Mesendoderm (in vitro differentiated cells): ENCODE data around the gene TXNRD2.

Experiments
- DNase-seq: peaks from one replicate; pipeline ENCODE4 v3.0.0; 2013
- H2AK5ac ChIP-seq: 2 replicates; pipeline ENCODE4 v1.6.1; 2013; ENCODE audit warnings: low read length, inconsistent platforms
- H2BK120ac ChIP-seq: 2 replicates; pipeline ENCODE4 v1.6.1; 2013; ENCODE audit warnings: low read depth, mild to moderate bottlenecking, low read length, moderate library complexity, mixed read lengths
- H2BK15ac ChIP-seq: replicated peaks from 2 replicates; pipeline ENCODE4 v1.6.1; 2013; ENCODE audit warnings: low read depth, mild to moderate bottlenecking, moderate library complexity
- H2BK5ac ChIP-seq: 2 replicates; pipeline ENCODE4 v1.6.1; 2013; ENCODE audit warnings: low read length, inconsistent platforms
- H3K18ac ChIP-seq: 2 replicates; pipeline ENCODE4 v1.6.1; 2013; ENCODE audit warnings: mild to moderate bottlenecking, low read length, mixed read lengths
- H3K23ac ChIP-seq: one replicate; pipeline ENCODE4 v1.6.1; 2013; ENCODE audit warnings: low read length
- H3K27ac ChIP-seq: 2 replicates; pipeline ENCODE4 v1.5.1; 2013; ENCODE audit warnings: low read depth, mild to moderate bottlenecking, inconsistent platforms, low read length, moderate library complexity
- H3K27me3 ChIP-seq: 2 replicates; pipeline ENCODE4 v1.6.1; 2013; ENCODE audit warnings: low read length, control low read depth, mild to moderate bottlenecking, inconsistent platforms; ENCODE audit not compliant: insufficient read depth, poor library complexity
- H3K36me3 ChIP-seq: 2 replicates; pipeline ENCODE4 v1.6.1; 2013; ENCODE audit warnings: low read length, inconsistent platforms; ENCODE audit not compliant: control insufficient read depth, insufficient read depth
- H3K4ac ChIP-seq: one replicate; pipeline ENCODE4 v1.6.1; 2013; ENCODE audit warnings: low read depth, mild to moderate bottlenecking, low read length, moderate library complexity
- H3K4me1 ChIP-seq: 2 replicates; pipeline ENCODE4 v1.6.1; 2013; ENCODE audit warnings: low read depth, low read length, inconsistent platforms; ENCODE audit not compliant: control insufficient read depth
- H3K4me2 ChIP-seq: 2 replicates; pipeline ENCODE4 v1.6.1; 2013; ENCODE audit warnings: low read length
- H3K4me3 ChIP-seq: 2 replicates; pipeline ENCODE4 v1.5.1; 2013; ENCODE audit warnings: mild to moderate bottlenecking, low read length
- H3K56ac ChIP-seq: one replicate; pipeline ENCODE4 v1.6.1; 2013; ENCODE audit warnings: low read length
- H3K79me1 ChIP-seq: 2 replicates; pipeline ENCODE4 v1.6.1; 2013; ENCODE audit warnings: low read length, inconsistent platforms
- H3K79me2 ChIP-seq: 2 replicates; pipeline ENCODE4 v1.6.1; 2013; ENCODE audit warnings: mild to moderate bottlenecking, low read length; ENCODE audit not compliant: control insufficient read depth, insufficient read depth
- H3K9ac ChIP-seq: 2 replicates; pipeline ENCODE4 v1.6.1; 2013; ENCODE audit warnings: low read length, inconsistent platforms
- H4K5ac ChIP-seq: one replicate; pipeline ENCODE4 v1.6.1; 2013; ENCODE audit warnings: low read length
- H4K8ac ChIP-seq: one replicate; pipeline ENCODE4 v1.6.1; 2013; ENCODE audit warnings: low read depth, mild to moderate bottlenecking, control low read depth, low read length, moderate library complexity
- WGBS: extraction: QIAGEN DNeasy Blood & Tissue Kit; methylation state at CpG from one replicate; pipeline ENCODE4 v1.1.7; 2013; ENCODE audit warnings: low lambda C conversion rate, missing lambda C conversion rate; ENCODE audit not compliant: insufficient coverage; ENCODE audit errors: extremely low coverage; 5-methylcytosine and 5-hydroxymethylcytosine counted together

The TXNRD2 gene

DNA sequence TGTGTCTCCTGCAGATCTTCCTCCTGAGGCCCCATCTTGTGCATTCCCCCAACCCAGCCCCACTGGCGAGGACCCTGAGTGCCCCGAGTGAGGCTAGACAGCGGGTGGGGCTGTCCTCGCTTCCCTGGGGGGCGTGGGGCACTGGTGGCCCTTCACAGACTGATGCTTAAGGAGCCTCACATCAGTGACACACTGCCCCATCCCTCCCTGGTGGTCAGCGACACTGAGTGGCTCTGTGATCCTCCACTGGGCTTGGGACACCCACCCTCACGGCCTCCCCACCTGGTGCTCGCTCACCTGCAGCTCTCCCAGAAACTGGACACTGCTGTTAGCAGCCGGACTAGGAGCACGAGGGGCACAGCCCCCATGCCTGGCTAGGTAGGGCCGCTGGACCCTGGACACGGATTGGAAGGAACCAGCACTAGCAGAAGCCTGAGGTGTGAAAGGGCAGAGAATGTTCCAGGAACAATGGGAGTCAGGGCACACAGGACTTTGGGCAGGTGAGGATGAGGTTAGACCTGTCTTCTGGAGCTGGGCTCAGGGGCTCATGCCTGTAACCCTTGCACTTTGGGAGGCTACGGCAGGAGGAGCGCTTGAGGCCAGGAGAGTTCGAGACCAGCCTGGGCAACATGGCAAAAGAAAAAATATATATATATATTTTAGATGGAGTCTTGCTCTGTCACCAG, 23.2 kb upstream of the TXNRD2 start:
- Histone ChIP-seq H3K23ac (no peak overlapping the region), H3K4me1 (peaks cover 5% of the 10 kb centered on the region), H3K27ac (no peak overlapping the region), H4K8ac (no peak overlapping the region), H2BK120ac (no peak overlapping the region), H3K9ac (no peak overlapping the region), H3K79me2 (no peaks in the 10 kb centered on the region), H3K79me1 (no peaks in the 10 kb centered on the region), H3K56ac (no peak overlapping the region), H2BK15ac (no peak overlapping the region), H3K4me2 (no peak overlapping the region), H3K4me3 (no peak overlapping the region), H2AK5ac (no peak overlapping the region), H3K27me3 (no peaks in the 10 kb centered on the region), H3K18ac (no peak overlapping the region), H3K36me3 (no peaks in the 10 kb centered on the region), H4K5ac (no peak overlapping the region), H3K4ac (no peak overlapping the region), H2BK5ac (no peak overlapping the region)
- no peak for DNase-seq
- no CpG with 5 or more reads among the region's 15 CpGs for WGBS

DNA sequence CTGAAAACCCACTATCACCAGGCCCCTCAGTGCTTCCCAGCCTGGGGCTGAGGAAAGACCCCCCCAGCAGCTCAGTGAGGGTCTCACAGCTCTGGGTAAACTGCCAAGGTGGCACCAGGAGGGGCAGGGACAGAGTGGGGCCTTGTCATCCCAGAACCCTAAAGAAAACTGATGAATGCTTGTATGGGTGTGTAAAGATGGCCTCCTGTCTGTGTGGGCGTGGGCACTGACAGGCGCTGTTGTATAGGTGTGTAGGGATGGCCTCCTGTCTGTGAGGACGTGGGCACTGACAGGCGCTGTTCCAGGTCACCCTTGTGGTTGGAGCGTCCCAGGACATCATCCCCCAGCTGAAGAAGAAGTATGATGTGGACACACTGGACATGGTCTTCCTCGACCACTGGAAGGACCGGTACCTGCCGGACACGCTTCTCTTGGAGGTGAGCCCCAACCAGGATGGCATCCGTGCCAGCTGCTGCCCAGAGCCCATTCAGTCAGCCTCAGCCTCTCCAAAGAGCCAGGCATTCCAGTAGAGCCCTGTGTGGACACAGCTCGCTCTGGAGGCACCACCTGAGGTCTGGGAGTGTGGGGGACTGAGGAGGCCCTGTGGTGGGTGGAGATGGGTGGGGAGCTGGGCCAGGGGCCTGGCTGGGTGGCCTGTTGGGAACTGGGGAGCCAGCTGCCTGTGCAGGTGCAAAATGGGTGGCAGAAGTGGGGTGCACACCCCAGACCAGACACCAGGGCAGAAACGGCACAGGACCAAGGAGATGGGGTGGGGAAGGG, 22.4 kb upstream of the TXNRD2 start:
- Histone ChIP-seq H3K4me3 (no peak overlapping the region), H3K36me3 (no peaks in the 10 kb centered on the region), H3K4me1 (peaks cover 9% of the 10 kb centered on the region), H3K9ac (no peak overlapping the region), H3K4me2 (no peak overlapping the region), H3K27me3 (no peaks in the 10 kb centered on the region), H3K56ac (peak overlapping the region; percentile 83), H3K18ac (no peak overlapping the region), H2BK5ac (no peak overlapping the region), H3K4ac (no peak overlapping the region), H2BK120ac (no peak overlapping the region), H3K79me2 (no peaks in the 10 kb centered on the region), H3K79me1 (no peaks in the 10 kb centered on the region), H2AK5ac (no peak overlapping the region), H2BK15ac (no peak overlapping the region), H4K5ac (no peak overlapping the region), H4K8ac (no peak overlapping the region), H3K23ac (no peak overlapping the region), H3K27ac (no peak overlapping the region)
- no CpG with 5 or more reads among the region's 12 CpGs for WGBS
- no peak for DNase-seq

DNA sequence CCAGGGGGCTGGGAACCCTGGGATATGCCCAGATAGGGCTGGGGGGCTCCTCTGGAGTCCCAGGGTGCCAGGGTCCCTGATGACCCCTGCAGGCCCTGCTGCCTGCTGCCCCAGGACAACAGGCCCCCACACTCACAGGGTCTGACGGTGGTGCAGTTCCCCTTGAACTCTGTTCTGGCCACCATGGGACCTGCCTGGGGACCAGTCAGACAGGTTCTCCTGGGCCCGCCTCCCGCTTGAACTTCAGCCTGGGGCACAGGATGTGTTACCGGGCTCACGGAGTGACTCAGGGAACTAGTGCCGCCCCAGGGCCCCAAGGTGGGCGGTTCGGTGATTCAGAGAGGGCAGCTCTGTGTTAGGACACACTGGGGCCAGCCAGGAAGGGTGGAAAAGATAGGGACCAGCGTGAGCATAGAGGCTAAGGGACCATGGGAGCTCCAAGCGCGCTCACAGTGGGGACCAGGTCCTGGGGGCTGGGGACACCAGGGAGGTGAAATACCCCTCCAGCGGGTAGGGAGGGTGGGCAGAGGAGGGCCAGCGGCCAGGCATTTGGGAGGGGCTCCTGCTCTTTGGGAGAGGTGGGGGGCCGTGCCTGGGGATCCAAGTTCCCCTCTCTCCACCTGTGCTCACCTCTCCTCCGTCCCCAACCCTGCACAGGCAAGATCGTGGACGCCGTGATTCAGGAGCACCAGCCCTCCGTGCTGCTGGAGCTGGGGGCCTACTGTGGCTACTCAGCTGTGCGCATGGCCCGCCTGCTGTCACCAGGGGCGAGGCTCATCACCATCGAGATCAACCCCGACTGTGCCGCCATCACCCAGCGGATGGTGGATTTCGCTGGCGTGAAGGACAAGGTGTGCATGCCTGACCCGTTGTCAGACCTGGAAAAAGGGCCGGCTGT, 21.5 kb upstream of the TXNRD2 start:
- H2BK120ac ChIP-seq = no peak overlapping the region
- H3K23ac ChIP-seq = peak overlapping the region; percentile 29
- H3K79me1 ChIP-seq = no peaks in the 10 kb centered on the region
- H3K79me2 ChIP-seq = no peaks in the 10 kb centered on the region
- H3K27me3 ChIP-seq = no peaks in the 10 kb centered on the region
- peak overlapping the region; percentile 49 for H2AK5ac ChIP-seq
- H3K18ac ChIP-seq = no peak overlapping the region
- no peak overlapping the region for H4K8ac ChIP-seq
- no peaks in the 10 kb centered on the region for H3K36me3 ChIP-seq
- H3K27ac ChIP-seq = no peak overlapping the region
- H3K4ac ChIP-seq = no peak overlapping the region
- no peak overlapping the region for H4K5ac ChIP-seq
- H3K56ac ChIP-seq = peak overlapping the region; percentile 83
- WGBS = no CpG with 5 or more reads among the region's 30 CpGs
- H2BK5ac ChIP-seq = peak overlapping the region; percentile 45
- H3K4me3 ChIP-seq = no peak overlapping the region
- DNase-seq = peak; percentile 96
- peak overlapping the region; percentile 63 for H3K9ac ChIP-seq
- peak overlapping the region; percentile 14 for H3K4me2 ChIP-seq
- peaks cover 9% of the 10 kb centered on the region for H3K4me1 ChIP-seq
- no peak overlapping the region for H2BK15ac ChIP-seq

DNA sequence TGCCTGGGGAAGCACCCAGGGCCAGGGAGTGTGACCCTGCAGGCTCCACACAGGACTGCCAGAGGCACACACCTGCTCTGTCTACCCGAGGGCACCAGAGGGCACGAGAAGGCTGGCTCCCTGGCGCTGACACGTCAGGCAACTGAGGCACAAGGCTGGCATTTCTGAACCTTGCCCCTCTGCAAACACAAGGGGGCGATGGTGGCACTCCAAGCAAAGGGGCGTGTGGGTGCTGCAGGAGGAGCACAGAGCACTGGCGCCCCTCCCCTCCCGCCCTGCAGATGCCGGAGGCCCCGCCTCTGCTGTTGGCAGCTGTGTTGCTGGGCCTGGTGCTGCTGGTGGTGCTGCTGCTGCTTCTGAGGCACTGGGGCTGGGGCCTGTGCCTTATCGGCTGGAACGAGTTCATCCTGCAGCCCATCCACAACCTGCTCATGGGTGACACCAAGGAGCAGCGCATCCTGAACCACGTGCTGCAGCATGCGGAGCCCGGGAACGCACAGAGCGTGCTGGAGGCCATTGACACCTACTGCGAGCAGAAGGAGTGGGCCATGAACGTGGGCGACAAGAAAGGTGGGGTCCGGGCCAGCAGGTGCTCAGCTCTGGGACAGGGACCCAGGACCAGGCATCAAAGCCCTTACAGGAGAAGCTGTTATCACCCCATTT, 20.8 kb upstream of the TXNRD2 start:
- Histone ChIP-seq H4K5ac (no peak overlapping the region), H3K27ac (no peak overlapping the region), H3K36me3 (no peaks in the 10 kb centered on the region), H3K79me2 (no peaks in the 10 kb centered on the region), H2AK5ac (no peak overlapping the region), H3K27me3 (no peaks in the 10 kb centered on the region), H3K23ac (no peak overlapping the region), H3K56ac (peak overlapping the region; percentile 47), H2BK120ac (no peak overlapping the region), H3K18ac (no peak overlapping the region), H3K4me1 (peaks cover 9% of the 10 kb centered on the region), H3K79me1 (no peaks in the 10 kb centered on the region), H3K4me3 (no peak overlapping the region), H4K8ac (no peak overlapping the region), H2BK5ac (no peak overlapping the region), H2BK15ac (no peak overlapping the region), H3K4me2 (peak overlapping the region; percentile 5), H3K4ac (no peak overlapping the region), H3K9ac (peak overlapping the region; percentile 63)
- peak; percentile 96 for DNase-seq
- no CpG with 5 or more reads among the region's 22 CpGs for WGBS

DNA sequence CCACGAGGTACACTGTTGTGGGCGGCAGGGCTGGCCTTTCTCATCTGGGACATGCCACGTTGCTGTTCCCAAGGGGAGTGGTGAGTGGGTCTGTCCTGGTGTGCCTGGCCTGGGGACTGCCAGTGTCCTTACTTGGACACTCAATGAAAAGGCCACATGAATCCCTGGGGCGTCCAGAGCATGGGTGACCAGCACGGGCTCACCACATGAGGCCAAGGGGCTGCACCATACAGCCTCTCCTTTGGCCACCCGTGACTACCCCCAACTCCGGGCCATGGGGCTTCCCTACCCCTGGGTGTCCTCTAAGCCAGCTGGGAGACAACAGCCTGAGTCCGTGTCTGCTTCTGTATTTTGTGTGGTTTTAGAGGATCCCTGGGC, 20.2 kb upstream of the TXNRD2 start:
- H3K9ac ChIP-seq = no peak overlapping the region
- H3K27me3 ChIP-seq = no peaks in the 10 kb centered on the region
- H3K4me2 ChIP-seq = no peak overlapping the region
- no peaks in the 10 kb centered on the region for H3K79me1 ChIP-seq
- no peak for DNase-seq
- no peak overlapping the region for H4K5ac ChIP-seq
- H2AK5ac ChIP-seq = no peak overlapping the region
- H2BK15ac ChIP-seq = no peak overlapping the region
- no peak overlapping the region for H3K18ac ChIP-seq
- no peak overlapping the region for H3K56ac ChIP-seq
- no peak overlapping the region for H3K4ac ChIP-seq
- H3K23ac ChIP-seq = no peak overlapping the region
- no peak overlapping the region for H2BK120ac ChIP-seq
- H4K8ac ChIP-seq = no peak overlapping the region
- no peaks in the 10 kb centered on the region for H3K36me3 ChIP-seq
- no peak overlapping the region for H2BK5ac ChIP-seq
- no CpG with 5 or more reads among the region's 8 CpGs for WGBS
- no peak overlapping the region for H3K4me3 ChIP-seq
- peaks cover 9% of the 10 kb centered on the region for H3K4me1 ChIP-seq
- no peak overlapping the region for H3K27ac ChIP-seq
- no peaks in the 10 kb centered on the region for H3K79me2 ChIP-seq
